ENCODE measurements around the gene CMTM1. TPM values are rescaled to one million over a fixed set of nuclear protein-coding genes. Genes with fewer than 3 reads are reported as not detected.
A peak's percentile ranks its signal among the peaks of the same experiment; 100 is the strongest.

CMTM1 gene
- total RNA-seq, 1 experiment from 2014 or later = 2.6 TPM

- H3K23ac ChIP-seq (ENCODE audit: insufficient read length, low read depth, low read length) = no peak overlapping the region
- H2BK15ac ChIP-seq (ENCODE audit: low read depth, low read length) = no peak overlapping the region
- no peak overlapping the region for H3K4me3 Mint-ChIP-seq
- H3T11ph ChIP-seq (ENCODE audit: low read length) = no peak overlapping the region
- H3K79me2 ChIP-seq (ENCODE audit: insufficient read depth, low read length) = no peaks in the 10 kb centered on the region
- no CpG with 5 or more reads among the region's 8 CpGs for WGBS (ENCODE audit: extremely low coverage, insufficient read length, low lambda C conversion rate)
- peak; percentile 73 for DNase-seq
- no peak overlapping the region for H4K5ac ChIP-seq (ENCODE audit: insufficient read length, low read depth, low read length)
- no peak overlapping the region for H2BK120ac ChIP-seq (ENCODE audit: low read depth, low read length, poor library complexity, severe bottlenecking)
- no peaks in the 10 kb centered on the region for H3K79me1 ChIP-seq (ENCODE audit: insufficient read depth, low read depth, low read length, poor library complexity, severe bottlenecking)
- H3K9ac ChIP-seq (ENCODE audit: extremely low read depth, insufficient read length, low read length) = no peak overlapping the region
- H3K4ac ChIP-seq (ENCODE audit: low read depth, low read length) = no peak overlapping the region
- no peak overlapping the region for H2BK12ac ChIP-seq (ENCODE audit: insufficient read length, low read depth, low read length)
- no peaks in the 10 kb centered on the region for H3K27me3 ChIP-seq (ENCODE audit: insufficient read depth, low read length)
- no peak overlapping the region for H2AK5ac ChIP-seq (ENCODE audit: insufficient read length, low read length)
- no peak overlapping the region for H2AFZ ChIP-seq (ENCODE audit: low read length)
- peaks cover 12 to 20% of the 10 kb centered on the region in 2 experiments for H3K4me1 Mint-ChIP-seq
- H3K56ac ChIP-seq (ENCODE audit: insufficient read length, low read depth, low read length) = no peak overlapping the region
- no peak overlapping the region for H2BK20ac ChIP-seq (ENCODE audit: low read depth, low read length, poor library complexity, severe bottlenecking)
- H3K4me1 ChIP-seq (ENCODE audit: insufficient read depth, low read length) = no peaks in the 10 kb centered on the region
- H3K14ac ChIP-seq (ENCODE audit: insufficient read depth, low read length) = no peak overlapping the region
- no peaks in the 10 kb centered on the region for H3K36me3 Mint-ChIP-seq (ENCODE audit: insufficient read depth in 1 of 3, low read depth in 3 of 3)
- TF ChIP-seq CTCF (conservative IDR thresholded peaks at IDR 0.05) = peak; percentile 80
- H3K4me2 ChIP-seq (ENCODE audit: insufficient read depth, insufficient read length, low read length) = no peak overlapping the region
- no peaks in the 10 kb centered on the region for H4K20me1 ChIP-seq (ENCODE audit: control insufficient read depth, insufficient read depth, insufficient read length)
- no peak overlapping the region for H4K8ac ChIP-seq (replicated peaks; ENCODE audit: insufficient read length, low read depth, low read length)
- H3K27ac Mint-ChIP-seq = peak overlapping the region in 1 of 3 experiments; percentile 44; a peak in 1 of 7 replicates
- H3K27me3 Mint-ChIP-seq (ENCODE audit: low read depth) = no peaks in the 10 kb centered on the region; the same call in 1 of the 2 replicates
- no peak overlapping the region for H2BK5ac ChIP-seq (ENCODE audit: insufficient read length, low read length)
- H3K9me3 Mint-ChIP-seq = no peaks in the 10 kb centered on the region
- H3K9me3 ChIP-seq (ENCODE audit: control insufficient read depth, low read depth, low read length) = no peaks in the 10 kb centered on the region
- H3K23me2 ChIP-seq (ENCODE audit: insufficient read length, low read depth, low read length, poor library complexity, severe bottlenecking) = no peaks in the 10 kb centered on the region
- no peak overlapping the region for H3K27ac ChIP-seq (ENCODE audit: insufficient read length, low read depth, low read length)
- peak overlapping the region; percentile 67 for H4K91ac ChIP-seq (ENCODE audit: insufficient read length, low read depth, low read length)
- peak overlapping the region; percentile 42 for H3K18ac ChIP-seq (ENCODE audit: insufficient read length, low read depth, low read length)
Measured at GRCh38 chr16:66588981-66589713, 22.9 kb downstream of the CMTM1 start.

Data from H9 (cell line).